Activated CD4-positive, alpha-beta T cell treated with anti-CD3 and anti-CD28 coated beads for 1 hour (primary cell): ENCODE data around the gene NFYC.

ENCODE experiments used
- DNase-seq: peaks from one replicate; pipeline ENCODE4 v3.0.0-alpha.2; 2020

NFYC gene

DNA sequence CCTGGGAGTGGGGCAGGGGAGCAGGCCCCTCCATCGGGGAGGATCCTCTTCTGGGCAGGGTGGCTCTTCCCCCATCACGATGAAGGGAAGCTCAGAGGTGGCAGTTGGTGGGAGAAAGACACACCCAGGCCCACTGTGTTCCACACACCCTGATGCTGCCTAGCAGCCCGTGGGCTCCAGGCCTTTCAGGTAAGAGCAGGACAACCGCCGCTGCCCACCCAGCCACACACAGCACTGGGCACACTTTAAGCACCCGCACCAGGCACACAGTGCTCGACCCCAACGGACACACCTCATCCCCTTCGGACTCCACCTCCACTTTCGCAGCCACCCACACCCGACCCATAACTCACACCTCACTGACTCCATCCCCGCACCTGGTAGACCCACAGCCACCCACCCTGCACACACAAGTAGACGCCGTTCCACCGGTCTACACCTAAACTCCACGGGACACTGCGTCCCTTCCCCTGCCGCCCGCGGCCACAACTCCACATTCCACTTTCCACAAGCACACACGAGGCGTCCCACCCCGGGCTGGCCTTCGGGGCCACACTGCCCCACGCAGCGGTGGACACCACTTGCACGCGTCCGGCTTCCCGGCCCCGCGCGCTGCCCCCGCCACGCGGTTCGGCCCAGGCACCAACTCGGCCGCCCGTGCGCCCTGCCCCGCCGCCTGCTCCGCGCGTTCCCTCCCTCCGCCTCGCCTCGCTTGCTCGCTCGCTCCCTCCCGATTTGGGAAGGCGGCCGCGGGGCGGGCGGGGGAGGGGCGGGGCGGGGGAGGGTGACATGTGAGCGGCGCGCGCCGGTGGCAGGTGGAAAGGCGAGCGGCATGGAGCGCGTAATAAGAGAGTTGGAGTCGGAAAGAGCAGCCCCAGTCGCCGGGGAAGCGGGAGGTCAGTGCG is 91.7 kb downstream of the NFYC start, which contains the start of gene KCNQ4:
TSS of gene KCNQ4 (plus strand) at position 787 of the 905 bp plus-strand sequence. CDS start 307 bp downstream, outside the sequence.
- DNase-seq: no peak

DNA sequence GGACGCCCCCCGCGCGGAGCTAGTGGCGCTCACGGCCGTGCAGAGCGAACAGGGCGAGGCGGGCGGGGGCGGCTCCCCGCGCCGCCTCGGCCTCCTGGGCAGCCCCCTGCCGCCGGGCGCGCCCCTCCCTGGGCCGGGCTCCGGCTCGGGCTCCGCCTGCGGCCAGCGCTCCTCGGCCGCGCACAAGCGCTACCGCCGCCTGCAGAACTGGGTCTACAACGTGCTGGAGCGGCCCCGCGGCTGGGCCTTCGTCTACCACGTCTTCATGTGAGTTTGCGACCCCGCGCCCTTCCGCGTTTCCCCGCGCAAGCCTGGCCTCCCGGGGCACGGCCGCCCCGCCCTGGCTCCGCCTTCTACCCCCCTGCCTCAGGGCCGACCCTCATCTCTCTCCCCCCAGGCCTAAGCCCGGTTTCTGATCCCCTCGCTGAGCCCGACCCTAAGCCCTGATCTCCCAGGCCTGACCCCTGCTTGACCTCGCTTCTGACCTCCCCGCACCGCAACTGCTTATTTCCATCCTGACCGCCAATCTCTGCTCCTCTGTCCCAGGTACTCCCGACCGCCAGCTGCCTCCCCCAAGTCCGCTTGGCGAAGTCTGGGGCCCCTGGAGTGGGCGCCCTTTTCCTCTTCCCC is 92.8 kb downstream of the NFYC start:
- DNase-seq: no peak

DNA sequence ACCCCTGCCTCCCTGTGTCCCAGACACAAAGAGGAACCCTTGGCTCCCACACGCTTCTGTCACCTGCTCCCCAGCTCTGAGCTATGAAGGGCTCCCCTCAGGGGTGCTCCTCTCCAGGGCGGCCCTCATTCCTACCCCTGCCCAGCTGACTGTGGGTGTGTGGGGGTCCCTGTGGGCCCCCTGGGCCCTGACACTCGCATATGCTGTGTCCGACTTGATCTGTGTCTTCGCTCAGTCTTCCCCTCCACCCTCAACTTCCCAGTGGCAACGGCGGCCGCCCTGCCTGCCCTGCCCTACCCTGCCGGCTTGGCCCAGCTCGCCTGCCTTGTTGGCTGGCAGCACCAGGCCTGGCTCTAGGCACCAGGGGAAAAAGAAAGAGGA is 93.3 kb downstream of the NFYC start:
- DNase-seq: no peak

DNA sequence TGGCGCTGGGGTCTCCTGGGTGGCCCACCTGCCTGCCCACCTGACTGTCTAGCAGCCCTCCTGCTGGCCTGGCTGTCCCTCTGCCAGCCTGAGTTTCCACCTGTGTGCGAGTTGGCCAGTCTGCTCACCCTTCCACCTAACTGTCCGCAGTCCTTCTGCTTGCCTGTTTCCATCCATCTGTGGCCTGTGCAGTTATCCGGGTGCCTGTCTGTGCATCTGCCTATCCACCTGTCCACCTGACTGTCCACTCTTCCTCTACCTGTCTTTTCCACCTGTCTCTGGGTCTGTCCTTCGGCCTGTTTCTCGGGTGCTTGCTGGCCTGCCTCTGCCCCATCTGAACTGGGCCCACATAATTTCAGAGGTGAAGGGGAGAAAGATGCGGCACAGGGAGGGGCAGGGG is 93.9 kb downstream of the NFYC start:
- no peak for DNase-seq

DNA sequence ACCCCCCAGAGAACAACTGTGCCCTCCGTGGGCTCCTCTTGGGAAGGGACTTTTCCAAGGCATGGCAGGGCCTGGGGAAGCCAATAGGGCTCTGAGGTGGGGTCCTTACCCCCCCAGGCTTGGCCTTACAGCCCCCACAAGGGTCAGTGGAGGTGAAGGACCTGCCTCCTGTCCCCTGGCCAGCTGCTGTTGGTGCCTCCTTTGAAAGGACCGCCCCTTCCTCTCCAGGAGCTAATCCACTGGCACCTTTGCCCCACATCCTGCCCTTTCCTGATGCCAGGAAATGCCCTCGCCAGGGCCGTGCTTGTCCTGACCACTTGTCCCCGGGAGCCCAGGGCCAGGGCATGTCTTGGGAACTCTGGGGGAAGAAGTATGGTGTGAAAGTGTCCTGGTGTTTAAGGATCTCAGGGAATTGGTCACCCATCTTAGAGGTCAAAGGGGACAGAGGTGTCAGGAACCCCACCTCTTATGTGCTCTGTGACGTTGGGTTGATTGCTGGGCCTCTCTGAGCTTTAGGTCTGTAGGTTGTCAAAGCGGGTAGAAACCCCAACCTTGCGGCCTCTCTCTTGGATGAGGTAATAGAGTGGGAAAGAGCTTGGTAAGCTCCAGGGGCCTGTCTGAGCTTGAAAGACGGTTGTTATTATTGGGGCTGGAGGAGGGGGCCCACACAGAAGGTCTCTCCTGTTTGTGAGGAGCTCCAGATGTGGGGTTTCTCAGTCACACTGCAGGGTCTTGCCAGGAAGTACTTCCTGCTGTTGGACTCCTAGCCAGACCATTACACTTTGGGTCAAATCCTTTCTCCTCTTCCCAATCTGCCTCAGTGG is 94.9 kb downstream of the NFYC start:
- DNase-seq: no peak

DNA sequence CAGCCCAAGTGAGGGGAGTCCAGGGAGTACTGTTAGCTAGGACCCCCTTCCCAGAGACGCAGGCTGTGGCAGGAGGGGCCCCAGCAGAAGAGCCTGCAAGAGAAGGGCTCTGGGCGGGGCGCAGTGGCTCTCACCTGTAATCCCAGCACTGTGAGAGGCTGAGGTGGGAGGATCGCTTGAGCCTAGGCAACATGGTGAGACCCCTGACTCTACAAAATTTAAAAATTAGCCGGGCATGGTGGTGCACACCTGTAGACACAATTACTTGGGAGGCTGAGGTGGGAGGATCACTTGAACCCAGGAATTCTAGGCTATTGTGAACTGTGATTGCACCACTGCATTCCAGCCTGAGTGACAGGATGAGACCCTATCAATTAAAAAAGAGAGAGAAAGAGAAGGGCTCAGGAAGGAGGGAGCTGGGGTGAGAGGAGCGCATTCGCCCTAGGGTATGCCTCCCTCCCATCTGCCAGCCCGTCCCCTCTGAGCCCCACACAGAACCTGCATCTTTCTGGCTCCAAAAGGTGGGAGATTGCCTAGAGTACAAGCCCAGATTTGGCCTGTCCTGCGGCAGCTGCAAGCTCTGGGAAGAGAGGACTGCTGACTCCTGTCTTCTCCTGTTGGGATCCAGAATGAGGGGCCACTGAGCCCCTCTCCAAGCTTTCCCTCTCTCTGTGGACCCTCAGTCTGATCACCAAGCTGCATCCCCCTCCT is 95.6 kb downstream of the NFYC start:
- no peak for DNase-seq

DNA sequence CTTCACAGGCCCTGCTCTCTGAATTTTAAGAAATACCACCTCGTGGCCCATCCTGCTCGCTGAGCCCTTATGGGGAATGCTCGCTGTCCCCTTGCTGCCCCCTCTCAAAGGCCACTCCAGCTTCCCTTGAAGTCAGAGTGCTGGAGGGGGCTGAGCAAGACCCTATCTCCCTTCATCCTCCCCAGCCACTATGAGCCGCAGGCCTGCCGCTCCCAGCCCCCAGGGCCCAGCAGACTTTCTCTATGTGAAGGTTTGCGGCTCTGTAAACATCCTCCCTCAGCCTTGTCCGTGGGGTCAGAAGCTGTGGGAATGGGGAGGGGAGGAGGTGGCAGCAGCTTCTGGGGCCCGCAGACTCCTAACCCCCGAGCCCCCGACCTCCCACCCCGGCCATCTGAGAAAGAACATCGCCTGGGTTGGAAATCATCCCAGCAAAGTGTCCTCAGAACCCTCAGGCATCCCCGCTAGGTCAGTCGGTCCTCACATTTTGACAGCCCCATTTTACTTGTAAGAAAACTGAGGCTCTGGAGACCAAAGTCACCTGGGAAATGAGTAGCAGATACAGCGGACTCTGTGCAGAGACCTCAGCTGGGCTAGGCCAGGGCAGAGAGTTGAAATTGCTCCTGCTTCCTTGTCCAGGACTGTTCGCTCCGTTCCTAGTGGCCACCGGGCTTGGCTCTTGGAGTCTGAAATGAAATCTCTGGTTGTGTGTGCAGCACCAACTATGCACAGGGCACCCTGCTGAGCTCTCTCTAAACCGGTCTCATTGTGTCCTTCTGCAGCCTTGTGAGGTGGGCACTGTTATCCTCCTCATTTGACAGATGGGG is 96.4 kb downstream of the NFYC start:
- no peak for DNase-seq

DNA sequence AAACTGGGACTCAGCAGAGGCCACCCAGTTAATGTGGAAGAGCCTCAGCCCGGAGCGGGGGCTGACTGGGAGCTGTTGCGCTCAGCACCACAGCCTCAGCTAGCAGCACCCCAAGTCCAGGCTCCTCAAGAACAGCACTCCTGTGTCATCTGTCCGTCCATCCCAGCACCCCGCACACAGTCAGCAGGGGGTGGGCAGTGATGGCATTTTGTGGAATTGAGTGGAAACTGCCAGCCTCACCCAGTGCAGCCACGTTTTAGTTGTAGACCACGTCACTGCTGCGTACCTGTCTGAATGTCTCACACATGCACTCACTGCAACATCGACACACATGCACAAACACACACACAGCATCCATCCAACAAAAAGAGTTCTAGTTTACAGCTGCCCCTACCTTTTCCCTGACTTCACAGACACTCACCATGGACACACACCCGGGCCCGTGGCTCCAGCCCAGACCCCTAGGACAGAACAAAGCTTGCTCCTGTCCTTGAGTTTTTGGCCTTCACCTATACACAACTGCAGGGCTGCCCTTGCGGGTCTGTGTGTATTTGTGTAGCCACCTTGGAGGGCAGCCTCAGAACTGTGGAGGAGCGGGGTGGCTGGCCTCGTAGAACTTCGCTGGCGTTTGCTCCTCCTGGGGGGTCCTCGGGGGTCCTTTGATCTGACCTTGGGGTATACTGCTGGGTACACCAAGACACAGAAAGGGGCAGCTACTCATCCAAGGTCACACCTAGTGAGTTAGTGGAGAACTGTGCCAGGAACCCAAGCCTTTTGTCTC is 97.2 kb downstream of the NFYC start:
- no peak for DNase-seq

DNA sequence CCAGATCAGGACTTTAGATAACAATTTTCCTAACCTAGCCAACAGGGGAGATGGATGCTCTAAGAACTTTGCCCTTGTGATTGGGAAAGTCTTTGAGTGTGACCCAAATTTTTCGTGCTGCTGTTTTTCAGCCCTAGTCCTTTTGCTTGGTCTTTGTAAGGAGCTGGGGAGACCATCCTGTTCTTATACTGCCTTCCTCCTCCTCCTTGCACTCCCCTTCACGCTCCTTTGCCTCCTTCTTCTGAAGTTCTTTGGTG is 97.8 kb downstream of the NFYC start:
- DNase-seq: no peak

DNA sequence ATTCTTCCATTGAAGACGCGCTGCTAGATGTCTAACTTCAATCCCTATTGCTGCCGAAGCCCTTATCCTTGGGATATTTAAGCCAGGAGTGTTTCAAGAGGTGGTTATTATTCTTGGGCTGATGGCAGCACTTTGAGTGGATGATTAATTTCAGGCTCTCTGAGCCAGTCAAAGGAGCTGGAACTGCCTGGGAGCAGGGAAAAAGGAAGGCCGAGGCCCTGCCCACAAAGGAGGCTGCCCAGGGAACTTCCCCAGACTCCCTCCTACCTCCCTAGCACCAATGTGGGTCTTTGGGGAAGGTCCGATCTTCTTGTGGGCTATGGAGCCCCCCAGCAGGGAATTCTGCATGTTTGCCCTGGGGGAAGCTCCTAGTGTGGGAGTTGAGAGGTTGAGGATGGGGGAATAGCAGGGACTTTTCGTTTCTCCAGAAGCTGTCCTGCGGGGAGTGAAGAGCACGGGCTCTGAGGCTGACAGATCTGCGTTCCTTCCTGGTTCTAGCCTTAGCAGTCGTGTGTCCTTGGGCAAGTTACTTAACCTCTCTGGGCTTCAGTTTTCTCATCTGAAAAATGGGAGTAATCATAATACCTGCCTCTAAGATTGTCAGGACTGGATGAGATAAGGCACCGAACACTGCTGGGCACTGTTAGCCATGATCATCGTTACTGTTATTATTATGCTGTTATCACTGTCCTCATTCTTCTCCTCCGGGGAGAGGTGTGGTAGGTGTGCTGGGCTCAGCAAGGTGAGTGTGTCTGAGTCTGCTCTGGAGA is 98.3 kb downstream of the NFYC start:
- DNase-seq: no peak

DNA sequence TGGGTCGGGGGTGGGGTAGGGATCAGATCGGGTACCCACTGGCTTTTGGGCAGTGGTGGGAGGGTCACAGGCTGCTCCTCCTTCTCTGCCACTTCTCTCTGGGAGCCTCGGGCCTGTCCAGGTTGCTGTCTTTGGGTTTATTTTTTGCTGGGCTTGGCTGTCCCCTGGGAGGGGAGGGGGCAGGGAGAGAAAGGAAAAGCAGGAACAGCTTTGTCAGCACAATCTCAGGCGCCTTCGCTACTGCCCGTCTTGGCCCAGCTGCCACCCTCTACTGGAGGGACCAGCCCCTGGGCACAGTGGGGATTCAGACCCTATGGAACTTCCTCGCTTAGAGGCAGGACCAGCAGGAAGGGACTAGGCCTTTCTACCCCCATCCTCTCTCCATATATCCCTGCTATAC is 100.5 kb downstream of the NFYC start:
- no peak for DNase-seq

DNA sequence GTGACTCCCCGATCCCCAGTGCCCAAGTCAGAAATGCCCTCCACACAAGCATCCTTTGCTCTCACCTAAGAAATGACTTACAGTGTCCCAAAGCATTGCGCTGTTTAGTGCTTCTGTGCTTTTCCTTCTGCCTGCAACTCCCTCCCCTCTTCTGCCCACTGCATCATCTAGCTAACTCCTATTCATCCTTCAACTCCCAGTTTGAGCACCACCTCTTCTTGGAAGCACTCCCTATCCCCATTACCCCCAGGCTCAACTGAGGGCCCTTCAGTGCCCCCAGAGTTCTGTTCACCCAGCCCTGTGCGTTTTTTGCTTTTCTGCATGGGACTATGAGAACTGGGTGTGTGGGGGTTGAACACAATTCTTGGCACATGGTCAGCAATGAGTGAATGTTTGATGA is 102.1 kb downstream of the NFYC start:
- no peak for DNase-seq

DNA sequence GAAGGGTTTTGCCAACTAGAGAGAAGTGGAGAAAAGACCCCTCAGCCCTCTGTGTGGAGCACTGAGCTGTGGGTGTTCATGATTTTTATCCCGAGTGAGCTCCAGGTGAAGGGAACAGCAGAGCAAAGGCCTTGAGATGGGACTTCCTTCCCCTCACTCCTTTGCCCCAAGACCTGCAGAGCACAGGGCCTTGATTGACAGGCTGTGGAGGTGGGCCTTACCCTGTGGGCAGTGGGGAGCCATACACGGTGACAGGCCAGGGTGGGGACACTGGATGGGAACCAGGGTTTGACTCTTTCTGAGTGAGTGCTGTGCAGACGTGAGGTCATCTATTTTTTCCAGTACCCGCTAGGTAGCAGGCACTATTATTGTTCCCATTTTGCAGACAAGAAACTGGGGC is 102.5 kb downstream of the NFYC start:
- no peak for DNase-seq

DNA sequence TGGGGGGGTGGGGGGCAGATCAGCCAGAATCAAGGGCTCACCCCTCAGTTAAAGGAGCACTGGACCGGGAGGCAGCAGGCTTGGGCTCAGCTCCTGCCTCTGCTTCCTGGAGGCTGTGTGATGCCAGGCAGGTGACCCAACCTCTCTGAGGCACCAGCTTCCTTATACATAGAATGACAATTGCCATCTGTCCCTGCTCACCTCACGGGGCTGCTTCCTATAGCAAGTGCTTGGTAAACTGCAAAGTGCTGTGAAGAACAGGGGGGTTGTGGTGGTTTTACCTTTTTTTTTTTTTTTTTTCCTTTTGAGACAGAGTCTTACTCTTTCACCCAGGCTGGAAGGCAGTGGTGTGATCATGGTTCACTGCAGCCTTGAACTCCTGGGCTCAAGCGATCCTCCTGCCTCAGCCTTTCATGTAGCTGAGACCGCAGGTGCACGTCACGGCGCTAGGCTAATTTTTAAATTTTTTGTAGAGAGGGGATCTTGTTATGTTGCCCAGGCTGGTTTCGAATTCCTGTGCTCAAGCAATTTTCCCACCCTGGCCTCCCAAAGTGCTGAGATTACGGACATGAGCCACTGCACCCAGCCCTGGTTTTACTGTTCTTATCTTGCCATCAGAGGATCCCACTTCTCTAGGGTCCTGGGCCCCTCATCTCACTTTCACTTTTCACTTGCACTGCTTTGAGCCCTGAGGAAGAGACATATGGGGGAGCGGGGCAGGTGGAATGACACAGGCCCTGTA is 103.6 kb downstream of the NFYC start:
- no peak for DNase-seq

DNA sequence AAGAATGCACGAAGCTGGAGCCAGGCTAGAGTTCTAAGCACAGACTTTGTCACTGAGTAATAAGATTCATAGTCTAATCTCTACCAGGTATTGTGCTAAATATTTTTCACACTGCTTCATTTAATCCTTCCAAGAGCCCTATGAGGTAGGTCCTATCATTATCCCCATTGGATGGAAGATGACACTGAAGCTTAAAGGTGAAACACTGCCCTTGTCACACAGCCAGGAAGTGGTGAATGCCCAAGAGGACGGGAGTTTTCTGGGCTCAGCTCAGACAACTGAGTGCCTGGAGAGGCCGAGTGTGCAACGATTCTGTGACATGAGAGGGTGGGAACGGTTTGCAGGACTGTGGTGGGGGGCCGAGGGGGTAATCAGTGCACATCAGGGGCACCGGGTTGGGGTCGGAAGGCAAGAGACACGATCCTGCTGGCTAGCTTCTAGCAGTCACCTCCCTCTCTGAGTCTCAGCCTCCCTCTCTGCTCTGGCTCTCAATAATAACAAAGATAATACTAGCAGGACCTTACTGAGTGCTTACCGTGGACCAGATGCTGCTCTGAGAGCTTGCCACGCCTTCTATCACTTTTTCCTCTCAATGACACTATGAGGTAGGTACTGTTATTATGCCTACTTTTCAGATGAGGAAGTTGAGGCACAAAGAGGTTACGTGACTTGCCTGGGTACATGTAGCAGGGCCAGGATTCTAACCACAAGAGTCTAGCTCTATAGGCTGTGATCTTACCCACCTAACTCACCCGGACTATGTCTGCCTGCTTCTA is 104.5 kb downstream of the NFYC start:
- no peak for DNase-seq

DNA sequence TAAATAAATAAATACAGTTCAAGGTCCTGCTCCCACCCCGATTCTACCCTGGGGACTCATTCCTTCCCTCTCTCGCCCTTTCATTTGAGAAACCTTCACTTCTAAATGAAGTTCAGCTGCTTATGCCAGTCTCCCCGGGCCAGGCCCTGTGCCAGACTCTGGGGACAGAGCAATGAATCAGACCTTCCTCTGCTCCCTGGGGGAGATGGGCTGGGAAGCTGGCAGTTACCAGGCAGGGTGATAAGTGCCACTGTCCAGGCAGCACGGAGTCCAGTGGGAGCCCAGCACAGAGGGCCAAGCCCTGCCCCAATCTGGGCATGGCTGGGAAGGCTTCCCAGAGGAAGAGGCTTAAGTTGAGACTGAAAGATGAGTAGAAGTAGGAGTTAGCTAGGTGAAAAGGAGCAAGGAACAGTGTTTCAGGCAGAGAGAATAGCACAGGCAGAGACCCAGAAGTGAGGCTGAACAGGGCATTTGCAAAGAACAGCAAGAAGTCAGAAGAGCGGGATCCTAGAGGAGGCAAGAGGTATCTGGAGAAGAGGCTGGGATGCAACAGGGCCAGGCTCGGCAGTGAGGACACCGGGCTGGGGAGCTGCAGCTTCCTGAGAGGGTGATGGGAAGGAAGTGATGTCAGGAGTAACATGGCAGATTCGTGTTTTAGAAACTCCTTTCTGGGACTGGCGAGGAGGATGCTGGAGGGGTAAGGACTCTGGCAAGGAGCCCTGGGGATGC is 105.6 kb downstream of the NFYC start:
- no peak for DNase-seq

DNA sequence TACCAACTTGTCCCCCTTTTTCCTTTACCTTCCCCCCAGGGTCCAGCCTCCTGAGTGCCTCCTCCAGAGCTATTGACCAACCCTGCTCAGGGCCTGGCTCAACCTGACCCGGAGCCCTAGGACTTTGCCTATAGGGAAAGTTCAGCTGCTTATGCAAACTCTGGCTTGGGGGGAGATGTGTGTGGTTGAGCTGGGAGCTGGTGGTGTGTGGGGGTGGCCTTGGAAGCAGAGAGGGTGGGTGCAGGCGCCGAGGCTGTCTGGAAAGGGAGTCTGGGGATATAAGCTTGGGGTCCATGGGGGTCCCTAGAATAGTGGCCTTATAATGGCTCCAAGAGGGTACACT is 106.1 kb downstream of the NFYC start:
- no peak for DNase-seq
